Measurements from ENCODE around the gene RNF215. TPM values are rescaled to one million over a fixed set of nuclear protein-coding genes. Genes with fewer than 3 reads are reported as not detected.

Gene RNF215
- total RNA-seq, 1 donor from 2014 or later, result 4.8 TPM

Other genes starting within 250 kb of the RNF215 start
- gene LIF, start 140.7 kb downstream of the RNF215 start, total RNA-seq, result 0.24 TPM
- gene OSM, start 120.6 kb downstream of the RNF215 start, total RNA-seq, result 0.28 TPM
- gene CASTOR1, start 97.9 kb downstream of the RNF215 start, total RNA-seq, result 43.7 TPM
- 44.5 TPM for gene TBC1D10A, start 60.5 kb downstream of the RNF215 start, total RNA-seq
- gene SF3A1, start 30.5 kb downstream of the RNF215 start, total RNA-seq, result 111 TPM
- 1.2 TPM for gene CCDC157, start 30.4 kb downstream of the RNF215 start, total RNA-seq
- 19.9 TPM for gene SEC14L2, start 9.6 kb upstream of the RNF215 start, total RNA-seq
- gene MTFP1, start 38.4 kb upstream of the RNF215 start, total RNA-seq, result 14.1 TPM
- gene SEC14L3, start 84.6 kb upstream of the RNF215 start, total RNA-seq, result not detected
- not detected for gene SEC14L4, start 118.3 kb upstream of the RNF215 start, total RNA-seq
- gene SEC14L6, start 159.3 kb upstream of the RNF215 start, total RNA-seq, result not detected
- gene GAL3ST1, start 187.3 kb upstream of the RNF215 start, total RNA-seq, result not detected
- gene PES1, start 204.5 kb upstream of the RNF215 start, total RNA-seq, result 55.8 TPM
- 3.5 TPM for gene TCN2, start 219.8 kb upstream of the RNF215 start, total RNA-seq
- 2.0 TPM for gene SLC35E4, start 248.4 kb upstream of the RNF215 start, total RNA-seq